H9 (cell line): ENCODE measurements around the gene EGFR. TPM values are rescaled to one million over a fixed set of nuclear protein-coding genes. Genes with fewer than 3 reads are reported as not detected.

Source experiments
- DNase-seq: peaks from one replicate; pipeline ENCODE4 v3.0.0-alpha.2; 2017
- H2AFZ ChIP-seq: one replicate; pipeline ENCODE4 v1.6.1; 2013; ENCODE audit warnings: mild to moderate bottlenecking, low read length, control low read depth, moderate library complexity
- H2AK5ac ChIP-seq: 2 replicates; pipeline ENCODE4 v1.6.1; 2013; ENCODE audit warnings: low read length, control low read depth, mixed read lengths; ENCODE audit not compliant: insufficient read length
- H2BK120ac ChIP-seq: one replicate; pipeline ENCODE4 v1.6.1; 2013; ENCODE audit warnings: low read depth, mild to moderate bottlenecking, low read length, control low read depth, inconsistent platforms; ENCODE audit not compliant: poor library complexity, severe bottlenecking
- H2BK12ac ChIP-seq: 2 replicates; pipeline ENCODE4 v1.6.1; 2013; ENCODE audit warnings: low read length, control low read depth, mixed read lengths, low read depth; ENCODE audit not compliant: insufficient read length
- H2BK15ac ChIP-seq: 2 replicates; pipeline ENCODE4 v1.6.1; 2013; ENCODE audit warnings: low read depth, low read length, control low read depth
- H2BK20ac ChIP-seq: one replicate; pipeline ENCODE4 v1.6.1; 2013; ENCODE audit warnings: low read depth, mild to moderate bottlenecking, low read length, control low read depth, inconsistent platforms; ENCODE audit not compliant: poor library complexity, severe bottlenecking
- H2BK5ac ChIP-seq: 2 replicates; pipeline ENCODE4 v1.6.1; 2013; ENCODE audit warnings: low read length, control low read depth, mixed read lengths; ENCODE audit not compliant: insufficient read length
- H3K14ac ChIP-seq: 2 replicates; pipeline ENCODE4 v1.6.1; 2013; ENCODE audit warnings: low read length, control low read depth; ENCODE audit not compliant: insufficient read depth
- H3K18ac ChIP-seq: 2 replicates; pipeline ENCODE4 v1.6.1; 2013; ENCODE audit warnings: low read depth, mild to moderate bottlenecking, mixed read lengths, low read length, control low read depth; ENCODE audit not compliant: insufficient read length
- H3K23ac ChIP-seq: 2 replicates; pipeline ENCODE4 v1.6.1; 2013; ENCODE audit warnings: low read length, control low read depth, mixed read lengths, low read depth; ENCODE audit not compliant: insufficient read length
- H3K23me2 ChIP-seq: 2 replicates; pipeline ENCODE4 v1.6.1; 2013; ENCODE audit warnings: low read depth, mild to moderate bottlenecking, mixed read lengths, low read length, control low read depth; ENCODE audit not compliant: insufficient read length, poor library complexity, severe bottlenecking
- H3K27ac ChIP-seq: 2 replicates; pipeline ENCODE4 v1.5.1; 2013; ENCODE audit warnings: low read length, control low read depth, mixed read lengths, low read depth; ENCODE audit not compliant: insufficient read length
- H3K27me3 ChIP-seq: 2 replicates; pipeline ENCODE4 v1.6.1; 2013; ENCODE audit warnings: low read length, control low read depth, inconsistent platforms; ENCODE audit not compliant: insufficient read depth
- H3K4ac ChIP-seq: 2 replicates; pipeline ENCODE4 v1.6.1; 2013; ENCODE audit warnings: low read depth, mild to moderate bottlenecking, control low read depth, inconsistent platforms, low read length, moderate library complexity
- H3K4me1 ChIP-seq: 2 replicates; pipeline ENCODE4 v1.6.1; 2013; ENCODE audit warnings: low read length, control low read depth, inconsistent platforms; ENCODE audit not compliant: insufficient read depth
- H3K4me2 ChIP-seq: 2 replicates; pipeline ENCODE4 v1.6.1; 2013; ENCODE audit warnings: low read length, control low read depth, mixed read lengths; ENCODE audit not compliant: insufficient read length, insufficient read depth
- H3K56ac ChIP-seq: 2 replicates; pipeline ENCODE4 v1.6.1; 2013; ENCODE audit warnings: low read depth, mild to moderate bottlenecking, mixed read lengths, low read length, control low read depth; ENCODE audit not compliant: insufficient read length
- H3K79me1 ChIP-seq: 2 replicates; pipeline ENCODE4 v1.6.1; 2013; ENCODE audit warnings: low read depth, mild to moderate bottlenecking, moderate library complexity, low read length, control low read depth, inconsistent platforms; ENCODE audit not compliant: insufficient read depth, poor library complexity, severe bottlenecking
- H3K79me2 ChIP-seq: 2 replicates; pipeline ENCODE4 v1.6.1; 2013; ENCODE audit warnings: low read length, control low read depth, inconsistent platforms; ENCODE audit not compliant: insufficient read depth
- H3K9ac ChIP-seq: 2 replicates; pipeline ENCODE4 v1.6.1; 2013; ENCODE audit warnings: low read length, control low read depth, mixed read lengths; ENCODE audit not compliant: insufficient read length; ENCODE audit errors: extremely low read depth
- H3K9me3 ChIP-seq: one replicate; pipeline ENCODE4 v1.6.1; 2013; ENCODE audit warnings: low read depth, low read length, inconsistent platforms; ENCODE audit not compliant: control insufficient read depth
- H3T11ph ChIP-seq: one replicate; pipeline ENCODE4 v1.6.1; 2013; ENCODE audit warnings: mild to moderate bottlenecking, low read length, control low read depth, inconsistent platforms
- H4K20me1 ChIP-seq: one replicate; pipeline ENCODE4 v1.6.1; 2013; ENCODE audit not compliant: control insufficient read depth, insufficient read length, insufficient read depth
- H4K5ac ChIP-seq: 2 replicates; pipeline ENCODE4 v1.6.1; 2013; ENCODE audit warnings: low read depth, mild to moderate bottlenecking, mixed read lengths, low read length, control low read depth; ENCODE audit not compliant: insufficient read length
- H4K8ac ChIP-seq: replicated peaks from 2 replicates; pipeline ENCODE4 v1.6.1; 2013; ENCODE audit warnings: low read length, control low read depth, mixed read lengths, low read depth; ENCODE audit not compliant: insufficient read length
- H4K91ac ChIP-seq: 2 replicates; pipeline ENCODE4 v1.6.1; 2013; ENCODE audit warnings: low read depth, mild to moderate bottlenecking, moderate library complexity, mixed read lengths, low read length, control low read depth; ENCODE audit not compliant: insufficient read length
- H3K27ac Mint-ChIP-seq, 3 experiments: 2 replicates in 2 of 3; 3 replicates in 1 of 3; pipeline ENCODE4 v1.8.0; 2020 to 2021; ENCODE audit warnings: mixed read lengths in 3 of 3, mild to moderate bottlenecking in 1 of 3, moderate library complexity in 1 of 3
- H3K27me3 Mint-ChIP-seq: 2 replicates; pipeline ENCODE4 v1.8.0; 2021; ENCODE audit warnings: low read depth, mild to moderate bottlenecking, moderate library complexity, mixed read lengths
- H3K36me3 Mint-ChIP-seq, 3 experiments: 2 replicates in 2 of 3; 3 replicates in 1 of 3; pipeline ENCODE4 v1.8.0; 2020 to 2021; ENCODE audit warnings: low read depth in 3 of 3, mixed read lengths in 3 of 3; ENCODE audit not compliant: insufficient read depth in 1 of 3
- H3K4me1 Mint-ChIP-seq, 2 experiments: 2 replicates each; pipeline ENCODE4 v1.8.0; 2020; ENCODE audit warnings: mixed read lengths in 2 of 2
- H3K4me3 Mint-ChIP-seq, 2 experiments: 2 replicates in 1 of 2; 3 replicates in 1 of 2; pipeline ENCODE4 v1.8.0; 2020 to 2021; ENCODE audit warnings: mild to moderate bottlenecking in 2 of 2, mixed read lengths in 2 of 2, moderate library complexity in 1 of 2
- H3K9me3 Mint-ChIP-seq, 2 experiments: 2 replicates in 1 of 2; 3 replicates in 1 of 2; pipeline ENCODE4 v1.8.0; 2020; ENCODE audit warnings: mild to moderate bottlenecking in 2 of 2, mixed read lengths in 2 of 2, moderate library complexity in 1 of 2
- CTCF ChIP-seq: fragments of 200-600 bp; sonication (generic); conservative IDR thresholded peaks from 3 replicates; pipeline ENCODE4 v1.8.0; 2021; ENCODE audit warnings: antibody characterized with exemption, mild to moderate bottlenecking
- WGBS: extraction: QIAGEN DNeasy Blood & Tissue Kit; methylation state at CpG from one replicate; pipeline ENCODE4 v1.1.7; 2013; ENCODE audit warnings: missing lambda C conversion rate, low lambda C conversion rate, mixed read lengths; ENCODE audit not compliant: insufficient read length; ENCODE audit errors: extremely low coverage; 5-methylcytosine and 5-hydroxymethylcytosine counted together
- total RNA-seq: library from RNA; stranded (reverse); gene quantifications from 2 replicates; pipeline ENCODE4 v1.2.1, GENCODE V29; 2021

EGFR gene
- total RNA-seq, 1 experiment from 2014 or later: 3.3 TPM

DNA sequence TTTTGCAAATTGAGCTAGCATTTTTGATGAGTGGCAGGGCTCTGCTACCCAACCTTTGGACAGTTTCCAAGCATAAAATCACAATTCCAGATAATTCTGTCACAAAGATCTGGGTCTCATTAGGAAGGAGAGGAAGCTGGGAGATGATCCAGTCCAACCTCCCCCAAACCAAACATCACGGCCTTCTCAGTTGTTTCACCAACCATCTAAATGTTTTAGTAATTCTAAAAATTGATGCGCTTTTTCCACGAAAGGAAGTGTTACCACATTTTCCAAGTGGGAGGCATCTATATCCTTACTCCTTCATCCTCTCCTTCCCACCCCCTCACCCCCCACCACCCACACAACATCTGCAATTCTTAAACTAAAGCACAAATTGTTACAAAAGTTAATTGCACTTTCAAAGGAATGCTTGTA, 108.3 kb downstream of the EGFR start:
- no peak overlapping the region for H4K5ac ChIP-seq
- H3K18ac ChIP-seq: no peak overlapping the region
- no peak overlapping the region for H2BK20ac ChIP-seq
- no peaks in the 10 kb centered on the region for H3K27me3 ChIP-seq
- H3K23ac ChIP-seq: no peak overlapping the region
- H3K9me3 Mint-ChIP-seq: no peaks in the 10 kb centered on the region
- H3K79me2 ChIP-seq: no peaks in the 10 kb centered on the region
- no peak overlapping the region for H4K8ac ChIP-seq
- H3K79me1 ChIP-seq: no peaks in the 10 kb centered on the region
- H2AFZ ChIP-seq: no peak overlapping the region
- peaks cover 23 to 25% of the 10 kb centered on the region in 2 experiments for H3K4me1 Mint-ChIP-seq
- H3K23me2 ChIP-seq: no peaks in the 10 kb centered on the region
- no peaks in the 10 kb centered on the region for H4K20me1 ChIP-seq
- no peak overlapping the region for H3K4ac ChIP-seq
- H3K27me3 Mint-ChIP-seq: no peaks in the 10 kb centered on the region
- no peak overlapping the region for H3K4me2 ChIP-seq
- H3T11ph ChIP-seq: no peak overlapping the region
- no peak overlapping the region for H3K27ac ChIP-seq
- H3K4me1 ChIP-seq: no peaks in the 10 kb centered on the region; the same call in 1 of the 2 replicates
- no peak overlapping the region for H4K91ac ChIP-seq
- no peak overlapping the region for H3K4me3 Mint-ChIP-seq
- no peak overlapping the region for H2BK15ac ChIP-seq
- no peak overlapping the region for H3K56ac ChIP-seq
- H3K14ac ChIP-seq: no peak overlapping the region
- no peak for DNase-seq
- H3K9me3 ChIP-seq: no peaks in the 10 kb centered on the region
- no peak overlapping the region for H3K27ac Mint-ChIP-seq
- H2AK5ac ChIP-seq: no peak overlapping the region
- no peak overlapping the region for H2BK5ac ChIP-seq
- no peak for TF ChIP-seq CTCF
- H2BK12ac ChIP-seq: no peak overlapping the region
- no peak overlapping the region for H3K9ac ChIP-seq
- no peak overlapping the region for H2BK120ac ChIP-seq
- no CpG with 5 or more reads among the region's 3 CpGs for WGBS
- no peaks in the 10 kb centered on the region for H3K36me3 Mint-ChIP-seq
